KMS-11 (cell line): ENCODE results near the gene GNG7.
"Not testable (repeated sequence)": the region's sequence is repeated elsewhere in the genome, so short reads cannot be mapped to it uniquely, and the experiment has no call there.

Experiments
- H2AFZ ChIP-seq: fragments of 200-600 bp; sonication (generic); 2 replicates; pipeline ENCODE4 v1.6.1; 2016; ENCODE audit warnings: antibody characterized with exemption, mixed run types, low read depth
- H3K27ac ChIP-seq: fragments of 200-600 bp; sonication (generic); 2 replicates; pipeline ENCODE4 v1.6.1; 2016; ENCODE audit warnings: mild to moderate bottlenecking, mixed run types
- H3K27me3 ChIP-seq: fragments of 200-600 bp; sonication (generic); 2 replicates; pipeline ENCODE4 v1.6.1; 2017; ENCODE audit warnings: mild to moderate bottlenecking, low read depth, mixed run types, moderate library complexity; ENCODE audit not compliant: insufficient read depth
- H3K36me3 ChIP-seq: fragments of 200-600 bp; sonication (generic); 2 replicates; pipeline ENCODE4 v1.6.1; 2017; ENCODE audit warnings: mild to moderate bottlenecking, mixed run types; ENCODE audit not compliant: insufficient read depth
- H3K4me1 ChIP-seq: fragments of 200-600 bp; sonication (generic); 2 replicates; pipeline ENCODE4 v1.6.1; 2016; ENCODE audit warnings: mild to moderate bottlenecking, low read depth, mixed run types; ENCODE audit not compliant: poor library complexity, severe bottlenecking
- H3K4me2 ChIP-seq: fragments of 200-600 bp; sonication (generic); 2 replicates; pipeline ENCODE4 v1.7.0; 2016; ENCODE audit warnings: mild to moderate bottlenecking, mixed run types
- H3K4me3 ChIP-seq: fragments of 200-600 bp; sonication (generic); IDR thresholded peaks from 2 replicates; pipeline ENCODE4 v1.6.1; 2017; ENCODE audit warnings: low read depth, low read length, mixed read lengths; ENCODE audit not compliant: insufficient read depth
- H3K79me2 ChIP-seq: fragments of 200-600 bp; sonication (generic); 2 replicates; pipeline ENCODE4 v1.6.1; 2016; ENCODE audit warnings: low read depth, mixed run types; ENCODE audit not compliant: insufficient read depth
- H3K9ac ChIP-seq: fragments of 200-600 bp; sonication (generic); 2 replicates; pipeline ENCODE4 v1.6.1; 2016; ENCODE audit warnings: mild to moderate bottlenecking, mixed run types
- H4K20me1 ChIP-seq: fragments of 200-600 bp; sonication (generic); 2 replicates; pipeline ENCODE4 v1.6.1; 2016; ENCODE audit warnings: mild to moderate bottlenecking, mixed run types; ENCODE audit not compliant: insufficient read depth
- TF ChIP-seq, protein P1 (sequence below): fragments of 200-600 bp; sonication (generic); conservative IDR thresholded peaks from 2 replicates; pipeline ENCODE4 v1.6.1; 2017; ENCODE audit warnings: low read depth, mild to moderate bottlenecking, antibody characterized with exemption, low read length, moderate library complexity, mixed read lengths

Gene GNG7

DNA sequence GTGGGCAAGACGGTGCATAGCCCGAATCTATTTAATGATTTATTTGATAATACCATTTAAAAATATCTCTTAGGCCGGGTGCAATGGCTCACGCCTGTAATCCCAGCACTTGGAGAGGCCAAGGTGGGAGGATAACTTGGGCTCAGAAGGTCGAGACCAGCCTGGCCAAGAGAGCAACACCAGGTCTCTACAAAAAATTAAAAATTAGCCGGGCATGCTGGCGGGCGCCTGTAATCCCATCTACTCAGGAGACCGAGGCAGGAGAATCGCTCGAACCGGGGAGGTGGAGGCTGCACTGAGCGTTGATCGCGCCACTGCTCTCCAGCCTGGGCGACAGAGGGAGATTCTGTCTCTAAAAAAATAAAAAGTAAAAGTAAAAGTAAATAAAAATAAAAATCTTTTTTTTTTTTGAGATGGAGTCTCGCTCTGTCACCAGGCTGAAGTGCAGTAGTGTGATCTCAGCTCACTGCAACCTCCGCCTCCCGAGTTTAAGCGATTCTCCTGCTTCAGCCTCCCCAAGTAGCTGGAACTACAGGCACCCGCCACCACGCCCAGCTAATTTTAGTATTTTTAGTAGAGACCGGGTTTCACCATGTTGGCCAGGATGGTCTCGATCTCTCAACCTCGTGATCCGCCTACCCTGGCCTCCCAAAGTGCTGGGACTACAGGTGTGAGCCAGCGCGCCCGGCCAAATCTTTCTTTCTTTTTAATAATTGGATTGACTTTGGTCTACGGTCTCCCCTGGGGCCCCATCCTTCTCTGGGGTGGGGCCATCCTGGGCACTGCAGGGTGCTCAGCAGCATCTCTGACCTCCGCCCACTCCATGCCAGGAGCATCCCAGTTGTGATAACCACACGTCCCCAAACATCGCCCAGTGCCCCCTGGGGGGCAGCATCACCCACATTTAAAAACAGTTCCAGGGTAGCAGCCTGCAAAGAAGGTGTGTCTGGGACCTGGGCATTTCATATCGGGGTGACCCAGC, 90.7 kb downstream of the GNG7 start:
- no peaks in the 10 kb centered on the region for H3K36me3 ChIP-seq
- no peak overlapping the region for H2AFZ ChIP-seq
- no peaks in the 10 kb centered on the region for H3K79me2 ChIP-seq
- TF ChIP-seq, protein P1, sequence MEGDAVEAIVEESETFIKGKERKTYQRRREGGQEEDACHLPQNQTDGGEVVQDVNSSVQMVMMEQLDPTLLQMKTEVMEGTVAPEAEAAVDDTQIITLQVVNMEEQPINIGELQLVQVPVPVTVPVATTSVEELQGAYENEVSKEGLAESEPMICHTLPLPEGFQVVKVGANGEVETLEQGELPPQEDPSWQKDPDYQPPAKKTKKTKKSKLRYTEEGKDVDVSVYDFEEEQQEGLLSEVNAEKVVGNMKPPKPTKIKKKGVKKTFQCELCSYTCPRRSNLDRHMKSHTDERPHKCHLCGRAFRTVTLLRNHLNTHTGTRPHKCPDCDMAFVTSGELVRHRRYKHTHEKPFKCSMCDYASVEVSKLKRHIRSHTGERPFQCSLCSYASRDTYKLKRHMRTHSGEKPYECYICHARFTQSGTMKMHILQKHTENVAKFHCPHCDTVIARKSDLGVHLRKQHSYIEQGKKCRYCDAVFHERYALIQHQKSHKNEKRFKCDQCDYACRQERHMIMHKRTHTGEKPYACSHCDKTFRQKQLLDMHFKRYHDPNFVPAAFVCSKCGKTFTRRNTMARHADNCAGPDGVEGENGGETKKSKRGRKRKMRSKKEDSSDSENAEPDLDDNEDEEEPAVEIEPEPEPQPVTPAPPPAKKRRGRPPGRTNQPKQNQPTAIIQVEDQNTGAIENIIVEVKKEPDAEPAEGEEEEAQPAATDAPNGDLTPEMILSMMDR = peak; percentile 30
- H3K27ac ChIP-seq = no peak overlapping the region
- H3K27me3 ChIP-seq = no peaks in the 10 kb centered on the region
- no peak overlapping the region for H3K4me3 ChIP-seq
- H3K9ac ChIP-seq = no peak overlapping the region
- H3K4me2 ChIP-seq = peak overlapping the region; percentile 79
- H4K20me1 ChIP-seq = no peaks in the 10 kb centered on the region
- peaks cover 65% of the 10 kb centered on the region for H3K4me1 ChIP-seq

DNA sequence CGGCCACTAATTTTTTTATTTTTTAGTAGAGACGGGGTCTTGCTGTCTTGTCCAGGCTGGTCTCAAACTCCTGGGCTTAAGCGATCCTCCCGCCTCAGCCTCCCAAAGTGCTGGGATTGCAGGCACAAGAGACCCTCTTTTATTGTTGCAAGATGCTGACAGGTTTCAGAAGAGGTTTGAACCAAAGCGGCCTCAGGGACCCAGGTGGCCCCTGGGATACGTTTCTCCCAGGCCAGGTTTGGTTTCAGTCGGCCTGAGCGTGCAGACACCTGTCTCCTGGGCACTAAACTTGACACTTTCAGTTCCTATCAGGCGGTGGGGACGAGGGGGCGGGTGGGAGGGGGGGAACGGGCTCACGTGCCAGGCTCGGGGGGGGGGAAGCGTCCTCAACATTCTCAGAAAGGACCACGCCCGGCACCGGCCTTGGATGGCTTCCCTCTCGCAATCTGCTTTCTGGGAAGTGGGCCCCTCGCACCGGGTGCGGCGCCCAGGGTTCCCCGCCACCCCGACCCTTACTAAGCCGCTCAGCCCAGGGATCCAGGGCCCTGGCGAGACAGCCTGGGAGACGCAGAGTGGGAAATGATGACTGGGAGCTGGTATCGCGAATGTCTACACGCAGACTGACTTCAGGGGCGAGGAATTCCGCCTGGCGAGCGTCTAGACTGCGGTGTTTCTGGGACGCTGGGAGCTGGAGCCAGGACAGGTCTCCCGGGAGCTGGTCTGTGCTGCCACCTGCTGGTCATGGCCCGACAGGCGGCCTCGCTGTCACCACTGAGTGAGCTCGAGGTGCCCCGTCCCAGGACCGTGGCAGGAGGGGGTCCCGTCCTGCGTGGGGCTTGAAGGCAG, 91.6 kb downstream of the GNG7 start:
- Histone ChIP-seq H3K27me3 (no peaks in the 10 kb centered on the region), H4K20me1 (no peaks in the 10 kb centered on the region), H3K4me1 (peaks cover 67% of the 10 kb centered on the region), H2AFZ (peak overlapping the region; percentile 37; the same call in 1 of the 2 replicates), H3K79me2 (no peaks in the 10 kb centered on the region), H3K36me3 (no peaks in the 10 kb centered on the region), H3K4me3 (no peak overlapping the region), H3K9ac (peak overlapping the region; percentile 39; the same call in 1 of the 2 replicates), H3K27ac (peak overlapping the region; percentile 81), H3K4me2 (peak overlapping the region; percentile 79)
- TF ChIP-seq, protein P1 = peak; percentile 87

DNA sequence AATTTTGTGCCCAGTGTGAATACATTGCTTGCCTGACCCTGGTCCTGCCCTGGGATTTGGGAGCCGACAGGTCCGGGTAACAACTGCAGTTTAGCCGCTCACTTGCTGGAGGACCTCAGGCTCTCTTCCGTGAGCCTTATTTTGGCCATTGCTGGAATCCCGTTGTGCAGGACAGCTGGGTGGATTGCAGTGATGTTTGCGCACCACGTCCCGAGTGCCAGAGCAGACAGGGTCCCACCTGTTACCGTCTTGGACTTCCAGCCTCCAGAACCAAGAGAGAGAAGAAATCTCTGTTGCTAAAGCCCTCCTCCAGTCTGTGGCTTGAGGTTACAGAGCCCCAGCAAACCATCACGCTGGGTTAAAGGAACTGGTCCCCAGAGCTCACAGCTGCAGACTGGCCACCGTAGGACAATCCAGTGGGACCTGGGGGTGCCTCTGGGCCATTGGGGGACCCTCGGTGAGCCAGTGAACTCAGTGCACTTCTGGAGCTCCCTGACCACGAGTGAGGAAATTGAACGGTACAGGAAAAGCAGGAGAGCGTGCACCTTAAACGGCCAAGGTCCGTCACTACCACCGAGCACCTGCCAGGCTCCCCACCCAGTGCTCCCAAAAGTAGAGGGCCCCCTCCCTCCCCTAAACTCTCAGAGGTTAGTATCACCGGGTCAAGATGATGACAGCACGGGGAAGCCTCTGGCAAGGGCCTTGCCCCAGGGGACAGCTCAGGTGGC, 92.9 kb downstream of the GNG7 start:
- Histone ChIP-seq H3K9ac (peak overlapping the region; percentile 22; the same call in 1 of the 2 replicates), H3K27ac (peak overlapping the region; percentile 81), H2AFZ (peak overlapping the region; percentile 21; the same call in 1 of the 2 replicates), H3K27me3 (no peaks in the 10 kb centered on the region), H3K4me2 (peak overlapping the region; percentile 93), H4K20me1 (no peaks in the 10 kb centered on the region), H3K36me3 (no peaks in the 10 kb centered on the region), H3K79me2 (no peaks in the 10 kb centered on the region), H3K4me1 (peaks cover 67% of the 10 kb centered on the region), H3K4me3 (no peak overlapping the region)
- TF ChIP-seq, protein P1 = no peak

DNA sequence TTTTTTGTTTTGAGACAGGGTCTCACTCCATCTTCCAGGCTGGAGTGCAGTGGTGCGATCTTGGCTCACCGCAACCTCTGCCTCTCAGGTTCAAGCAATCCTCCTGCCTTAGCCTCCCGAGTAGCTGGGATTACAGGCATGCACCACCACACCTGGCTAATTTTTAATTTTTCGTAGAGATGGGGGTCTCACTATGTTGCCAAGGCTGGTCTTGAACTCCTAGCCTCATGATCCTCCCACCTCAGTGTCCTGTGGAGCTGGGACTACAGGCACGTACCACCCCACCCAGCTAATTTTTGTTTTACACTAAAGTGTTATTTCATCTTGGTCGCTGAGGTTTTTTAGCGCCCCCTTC, 93.5 kb downstream of the GNG7 start:
- H3K79me2 ChIP-seq, H3K4me3 ChIP-seq, H3K27me3 ChIP-seq, H2AFZ ChIP-seq, H4K20me1 ChIP-seq, H3K36me3 ChIP-seq: not testable (repeated sequence)
- Histone ChIP-seq H3K27ac (peak overlapping the region; percentile 81), H3K4me1 (peaks cover 64% of the 10 kb centered on the region), H3K9ac (0 out of 2 replicates have a peak overlapping the region, but pooled peaks have one; percentile 13), H3K4me2 (peak overlapping the region; percentile 93)
- TF ChIP-seq, protein P1 = peak; percentile 25; the same call in 1 of the 2 replicates
